Body of pancreas (tissue), 4 donors: ENCODE results near the gene NID2.

Experiments
- CTCF ChIP-seq, 7 experiments: fragments of 450-650 bp in 4 of 7; fragments of 200-600 bp in 3 of 7; sonication (generic) in 3 of 7; IDR thresholded peaks; one replicate each; pipeline ENCODE4 v1.5.1; 2016 to 2019; ENCODE audit warnings: antibody characterized with exemption in 7 of 7
- POLR2A ChIP-seq, 3 donors: fragments of 450-650 bp; IDR thresholded peaks; one replicate each; pipeline ENCODE4 v1.6.1; 2016; ENCODE audit warnings: antibody characterized with exemption in 3 of 3, mild to moderate bottlenecking in 2 of 3

- TF ChIP-seq CTCF (IDR thresholded peaks at IDR 0.05) (no peak), POLR2A (IDR thresholded peaks at IDR 0.05) (no peak)
These were observed 96.3 kb downstream of the NID2 start for GRCh38 chr14:51972566-51972965.
